ENCODE measurements around the gene LMTK3. TPM values are rescaled to one million over a fixed set of nuclear protein-coding genes. Genes with fewer than 3 reads are reported as not detected.

Gene LMTK3
- polyA plus RNA-seq, 1 of the 3 experiments (the other 2 are of a cell fraction) = 3.2 TPM

- 37% methylated on average over 8 of the region's 16 CpGs for WGBS (ENCODE audit: low lambda C conversion rate)
- Histone ChIP-seq H3F3A (replicated peaks; ENCODE audit: insufficient read depth) (peaks cover 11% of the 10 kb centered on the region), H3K4me2 (no peak overlapping the region), H3K4me3 (ENCODE audit: low read depth in 2 of 2, low read length in 1 of 2) (no peak overlapping the region), H4K20me1 (ENCODE audit: insufficient read depth) (peaks cover 21% of the 10 kb centered on the region), H3K4me1 (ENCODE audit: control insufficient read depth in 1 of 2, insufficient read depth in 2 of 2, low read depth in 1 of 2, low read length in 1 of 2) (peaks cover 5 to 20% of the 10 kb centered on the region in 2 experiments; a peak in 2 of 4 replicates), H3K79me2 (ENCODE audit: insufficient read depth) (peaks cover 25% of the 10 kb centered on the region), H3K9me3 (no peaks in the 10 kb centered on the region), H3K27ac (ENCODE audit: low read depth in 2 of 2, low read length in 1 of 2) (peak overlapping the region in 1 of 2 experiments; percentile 24; a peak in 1 of 4 replicates), H3K9ac (no peak overlapping the region), H3K9me2 (no peaks in the 10 kb centered on the region), H3K27me3 (ENCODE audit: insufficient read depth) (no peaks in the 10 kb centered on the region), H3K36me3 (replicated peaks in 1 of 2; ENCODE audit: control insufficient read depth in 1 of 2, insufficient read depth in 2 of 2, low read length in 1 of 2) (peaks cover 14 to 17% of the 10 kb centered on the region in 2 experiments), H2AFZ (ENCODE audit: low read depth) (no peak overlapping the region)
- CTCF ChIA-PET = interaction anchor here (0.6 to 1.3 kb wide), 4 partner anchors 23 to 262 kb away, joined by 3 read pairs; no protein-coding TSS in a partner anchor
- peak; percentile 19 for DNase-seq
- POLR2A ChIA-PET = interaction anchor here (0.6 kb wide), 1 partner anchor 1019 kb away, joined by 3 read pairs; no protein-coding TSS in a partner anchor
- TF ChIP-seq ELF1 (IDR thresholded peaks at IDR 0.05) (no peak), POLR2AphosphoS5 (IDR thresholded peaks at IDR 0.05; ENCODE audit: low read depth, low read length) (no peak), EZH2phosphoT487 (IDR thresholded peaks at IDR 0.05; ENCODE audit: borderline replicate concordance, low read depth) (no peak), RFX5 (IDR thresholded peaks at IDR 0.05; ENCODE audit: low read length) (no peak), RXRA (IDR thresholded peaks at IDR 0.05; ENCODE audit: borderline replicate concordance, low read depth) (no peak), USF2 (IDR thresholded peaks at IDR 0.05; ENCODE audit: borderline replicate concordance, low read depth, low read length) (no peak), USF1 (IDR thresholded peaks at IDR 0.05; ENCODE audit: borderline replicate concordance, low read depth) (no peak), NFIC (IDR thresholded peaks at IDR 0.05; ENCODE audit: borderline replicate concordance) (no peak), TCF12 (IDR thresholded peaks at IDR 0.05) (no peak), YY1 (IDR thresholded peaks at IDR 0.05; ENCODE audit: low read depth) (no peak)
Observed at GRCh38 chr19:48466561-48467325, 44.9 kb downstream of the LMTK3 start.

DNA sequence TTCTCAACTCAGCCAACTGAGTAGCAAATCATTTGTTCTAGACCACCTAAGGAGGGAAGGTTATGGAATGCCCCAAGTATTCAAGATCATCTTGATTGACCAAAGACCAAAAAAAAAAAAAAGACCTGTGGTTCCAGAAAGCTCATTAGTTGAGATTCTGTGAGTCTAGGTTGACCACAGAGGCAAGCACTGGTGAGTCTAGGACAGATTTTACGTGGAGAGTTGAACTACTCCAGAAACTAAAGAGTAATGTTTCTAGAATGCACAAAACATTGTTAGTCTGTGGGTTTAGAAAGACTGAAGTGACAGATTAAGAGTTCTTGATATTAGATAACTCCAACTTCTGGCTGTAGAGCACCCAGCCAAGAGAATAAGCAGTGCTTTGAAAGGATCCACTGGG lies 46.4 kb downstream of the LMTK3 start:
- no peaks in the 10 kb centered on the region for H3K9me2 ChIP-seq
- ChIA-PET POLR2A (no interaction called here), CTCF (no interaction called here)
- no peak overlapping the region for H3K4me3 ChIP-seq (ENCODE audit: low read depth in 2 of 2, low read length in 1 of 2)
- no peak overlapping the region for H3K4me2 ChIP-seq
- H3K9me3 ChIP-seq = no peaks in the 10 kb centered on the region
- peaks cover 9% of the 10 kb centered on the region for H3K79me2 ChIP-seq (ENCODE audit: insufficient read depth)
- H3F3A ChIP-seq (replicated peaks; ENCODE audit: insufficient read depth) = peaks cover 11% of the 10 kb centered on the region
- H3K36me3 ChIP-seq (replicated peaks in 1 of 2; ENCODE audit: control insufficient read depth in 1 of 2, insufficient read depth in 2 of 2, low read length in 1 of 2) = peaks cover 0 to 6% of the 10 kb centered on the region in 2 experiments
- H3K4me1 ChIP-seq (ENCODE audit: control insufficient read depth in 1 of 2, insufficient read depth in 2 of 2, low read depth in 1 of 2, low read length in 1 of 2) = peaks cover 5 to 13% of the 10 kb centered on the region in 2 experiments; a peak in 2 of 4 replicates
- no peak overlapping the region for H3K9ac ChIP-seq
- no peak overlapping the region for H2AFZ ChIP-seq (ENCODE audit: low read depth)
- no peaks in the 10 kb centered on the region for H3K27me3 ChIP-seq (ENCODE audit: insufficient read depth)
- peaks cover 5% of the 10 kb centered on the region for H4K20me1 ChIP-seq (ENCODE audit: insufficient read depth)
- no peak for DNase-seq
- H3K27ac ChIP-seq (ENCODE audit: low read depth in 2 of 2, low read length in 1 of 2) = no peak overlapping the region
- WGBS (ENCODE audit: low lambda C conversion rate) = 100% methylated on average over 1 of the region's 1 CpG
- TF ChIP-seq SIN3A (IDR thresholded peaks at IDR 0.05; ENCODE audit: borderline replicate concordance, low read depth, low read length) (no peak), FOSL2 (IDR thresholded peaks at IDR 0.05; ENCODE audit: borderline replicate concordance, low read depth) (no peak), MXI1 (IDR thresholded peaks at IDR 0.05; ENCODE audit: low read depth, low read length) (no peak), ELF1 (IDR thresholded peaks at IDR 0.05) (no peak), USF1 (IDR thresholded peaks at IDR 0.05; ENCODE audit: borderline replicate concordance, low read depth) (no peak), GATA2 (CRISPR knock-in tag; IDR thresholded peaks at IDR 0.05) (no peak), FOXM1 (IDR thresholded peaks at IDR 0.05; ENCODE audit: low read depth) (no peak), TEAD4 (IDR thresholded peaks at IDR 0.05; ENCODE audit: borderline replicate concordance, insufficient read depth) (no peak), RAD21 (IDR thresholded peaks at IDR 0.05; ENCODE audit: low read length) (no peak), RCOR1 (IDR thresholded peaks at IDR 0.05; ENCODE audit: low read length) (no peak), TCF12 (IDR thresholded peaks at IDR 0.05) (no peak)
- TF ChIP-seq, protein P1, sequence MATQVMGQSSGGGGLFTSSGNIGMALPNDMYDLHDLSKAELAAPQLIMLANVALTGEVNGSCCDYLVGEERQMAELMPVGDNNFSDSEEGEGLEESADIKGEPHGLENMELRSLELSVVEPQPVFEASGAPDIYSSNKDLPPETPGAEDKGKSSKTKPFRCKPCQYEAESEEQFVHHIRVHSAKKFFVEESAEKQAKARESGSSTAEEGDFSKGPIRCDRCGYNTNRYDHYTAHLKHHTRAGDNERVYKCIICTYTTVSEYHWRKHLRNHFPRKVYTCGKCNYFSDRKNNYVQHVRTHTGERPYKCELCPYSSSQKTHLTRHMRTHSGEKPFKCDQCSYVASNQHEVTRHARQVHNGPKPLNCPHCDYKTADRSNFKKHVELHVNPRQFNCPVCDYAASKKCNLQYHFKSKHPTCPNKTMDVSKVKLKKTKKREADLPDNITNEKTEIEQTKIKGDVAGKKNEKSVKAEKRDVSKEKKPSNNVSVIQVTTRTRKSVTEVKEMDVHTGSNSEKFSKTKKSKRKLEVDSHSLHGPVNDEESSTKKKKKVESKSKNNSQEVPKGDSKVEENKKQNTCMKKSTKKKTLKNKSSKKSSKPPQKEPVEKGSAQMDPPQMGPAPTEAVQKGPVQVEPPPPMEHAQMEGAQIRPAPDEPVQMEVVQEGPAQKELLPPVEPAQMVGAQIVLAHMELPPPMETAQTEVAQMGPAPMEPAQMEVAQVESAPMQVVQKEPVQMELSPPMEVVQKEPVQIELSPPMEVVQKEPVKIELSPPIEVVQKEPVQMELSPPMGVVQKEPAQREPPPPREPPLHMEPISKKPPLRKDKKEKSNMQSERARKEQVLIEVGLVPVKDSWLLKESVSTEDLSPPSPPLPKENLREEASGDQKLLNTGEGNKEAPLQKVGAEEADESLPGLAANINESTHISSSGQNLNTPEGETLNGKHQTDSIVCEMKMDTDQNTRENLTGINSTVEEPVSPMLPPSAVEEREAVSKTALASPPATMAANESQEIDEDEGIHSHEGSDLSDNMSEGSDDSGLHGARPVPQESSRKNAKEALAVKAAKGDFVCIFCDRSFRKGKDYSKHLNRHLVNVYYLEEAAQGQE (IDR thresholded peaks at IDR 0.05; ENCODE audit: low read depth, low read length) = no peak
- TF ChIP-seq, protein P2, sequence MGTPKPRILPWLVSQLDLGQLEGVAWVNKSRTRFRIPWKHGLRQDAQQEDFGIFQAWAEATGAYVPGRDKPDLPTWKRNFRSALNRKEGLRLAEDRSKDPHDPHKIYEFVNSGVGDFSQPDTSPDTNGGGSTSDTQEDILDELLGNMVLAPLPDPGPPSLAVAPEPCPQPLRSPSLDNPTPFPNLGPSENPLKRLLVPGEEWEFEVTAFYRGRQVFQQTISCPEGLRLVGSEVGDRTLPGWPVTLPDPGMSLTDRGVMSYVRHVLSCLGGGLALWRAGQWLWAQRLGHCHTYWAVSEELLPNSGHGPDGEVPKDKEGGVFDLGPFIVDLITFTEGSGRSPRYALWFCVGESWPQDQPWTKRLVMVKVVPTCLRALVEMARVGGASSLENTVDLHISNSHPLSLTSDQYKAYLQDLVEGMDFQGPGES (IDR thresholded peaks at IDR 0.05; ENCODE audit: low read depth, low read length) = no peak

Data from SK-N-SH (cell line).